GM10266 (cell line): ENCODE data around the gene SLC13A3.

ENCODE experiments used
- DNase-seq: peaks from one replicate; pipeline ENCODE4 v3.0.0; 2012; ENCODE audit errors: extremely low spot score
- TF ChIP-seq, protein P1 (sequence below): IDR thresholded peaks from 2 replicates; pipeline ENCODE4 v1.5.1; 2012; ENCODE audit warnings: mild to moderate bottlenecking, low read depth; ENCODE audit not compliant: control insufficient read depth, insufficient read depth; ENCODE audit errors: missing control alignments

SLC13A3 gene

GRCh38 chr20:46642969-46643343 is 8.3 kb downstream of the SLC13A3 start:
- TF ChIP-seq, protein P1, sequence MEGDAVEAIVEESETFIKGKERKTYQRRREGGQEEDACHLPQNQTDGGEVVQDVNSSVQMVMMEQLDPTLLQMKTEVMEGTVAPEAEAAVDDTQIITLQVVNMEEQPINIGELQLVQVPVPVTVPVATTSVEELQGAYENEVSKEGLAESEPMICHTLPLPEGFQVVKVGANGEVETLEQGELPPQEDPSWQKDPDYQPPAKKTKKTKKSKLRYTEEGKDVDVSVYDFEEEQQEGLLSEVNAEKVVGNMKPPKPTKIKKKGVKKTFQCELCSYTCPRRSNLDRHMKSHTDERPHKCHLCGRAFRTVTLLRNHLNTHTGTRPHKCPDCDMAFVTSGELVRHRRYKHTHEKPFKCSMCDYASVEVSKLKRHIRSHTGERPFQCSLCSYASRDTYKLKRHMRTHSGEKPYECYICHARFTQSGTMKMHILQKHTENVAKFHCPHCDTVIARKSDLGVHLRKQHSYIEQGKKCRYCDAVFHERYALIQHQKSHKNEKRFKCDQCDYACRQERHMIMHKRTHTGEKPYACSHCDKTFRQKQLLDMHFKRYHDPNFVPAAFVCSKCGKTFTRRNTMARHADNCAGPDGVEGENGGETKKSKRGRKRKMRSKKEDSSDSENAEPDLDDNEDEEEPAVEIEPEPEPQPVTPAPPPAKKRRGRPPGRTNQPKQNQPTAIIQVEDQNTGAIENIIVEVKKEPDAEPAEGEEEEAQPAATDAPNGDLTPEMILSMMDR: no peak
- no peak for DNase-seq

DNA sequence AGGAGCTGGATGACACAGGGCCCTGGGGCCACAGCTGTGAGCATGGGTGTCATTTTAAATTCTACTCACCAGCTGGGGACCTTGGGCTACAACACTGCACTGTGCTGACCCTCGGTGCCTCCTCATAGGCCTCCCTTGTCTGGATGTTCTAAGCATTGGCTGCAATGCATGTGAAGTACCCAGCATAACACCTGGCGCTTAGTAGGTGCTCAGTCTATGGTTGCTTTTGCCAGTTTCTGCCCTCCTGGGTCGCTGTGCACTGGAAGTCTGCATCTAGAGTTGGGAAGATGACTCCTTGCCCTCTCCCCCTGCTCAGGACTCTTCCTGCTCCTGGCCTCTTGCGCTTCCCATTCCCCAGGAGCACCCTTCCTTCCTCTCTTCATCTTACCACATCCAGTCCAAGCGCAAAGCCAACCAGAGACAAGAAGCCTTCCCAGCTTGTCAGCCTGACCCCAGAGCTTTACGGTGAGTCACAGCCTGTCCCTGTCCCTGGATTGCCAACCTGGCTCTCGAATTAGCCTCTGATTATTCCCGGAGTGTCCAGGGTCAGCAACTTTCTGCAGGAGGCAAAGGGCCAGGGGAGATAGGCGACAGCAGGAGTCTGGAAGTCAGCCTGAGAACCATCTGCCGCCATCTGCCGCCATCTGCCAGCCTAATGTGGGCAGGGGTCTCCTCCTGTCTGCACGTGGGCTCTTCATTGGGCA is 8.8 kb downstream of the SLC13A3 start:
- TF ChIP-seq, protein P1: no peak

GRCh38 chr20:46641424-46641823 is 9.8 kb downstream of the SLC13A3 start:
- DNase-seq: no peak
- TF ChIP-seq, protein P1: no peak

More for the DNA sequence above, 8.8 kb downstream of the SLC13A3 start:
- DNase-seq: no peak

- TF ChIP-seq, protein P1: no peak
- no peak for DNase-seq
Measured at GRCh38 chr20:46640536-46641311, 10.5 kb downstream of the SLC13A3 start.

- TF ChIP-seq, protein P1: no peak
- no peak for DNase-seq
Measured at GRCh38 chr20:46640044-46640443, 11.2 kb downstream of the SLC13A3 start.

DNA sequence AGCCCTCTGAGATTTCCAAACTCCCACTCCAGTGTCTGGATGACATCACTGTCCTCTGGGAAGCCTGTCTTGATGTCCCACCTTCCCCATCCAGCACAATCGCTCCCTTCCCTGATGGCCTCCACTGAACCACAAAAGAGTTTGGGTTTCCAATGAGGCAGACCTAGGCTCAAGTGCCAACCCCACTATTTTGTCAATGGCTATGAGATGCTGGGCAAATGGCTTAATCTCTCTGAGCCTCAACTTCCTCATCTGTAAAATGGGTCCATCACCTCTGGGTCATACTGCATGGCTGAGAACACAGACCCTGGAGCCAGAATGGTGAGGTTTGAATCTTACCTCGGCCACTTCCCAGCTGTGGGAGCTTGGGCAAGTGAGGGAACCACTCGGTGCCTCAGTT is 11.7 kb downstream of the SLC13A3 start:
- DNase-seq: no peak
- TF ChIP-seq, protein P1: no peak

- no peak for DNase-seq
Measured at GRCh38 chr20:46638898-46639274, 12.4 kb downstream of the SLC13A3 start.

More at GRCh38 chr20:46638898-46639274, 12.4 kb downstream of the SLC13A3 start:
- TF ChIP-seq, protein P1: no peak
